HK-2 (cell line): ENCODE measurements around the gene LHX4.

Source experiments
- DNase-seq: peaks from one replicate; pipeline ENCODE4 v3.0.0-alpha.2; 2018; ENCODE audit not compliant: unreplicated experiment

The LHX4 gene

DNA sequence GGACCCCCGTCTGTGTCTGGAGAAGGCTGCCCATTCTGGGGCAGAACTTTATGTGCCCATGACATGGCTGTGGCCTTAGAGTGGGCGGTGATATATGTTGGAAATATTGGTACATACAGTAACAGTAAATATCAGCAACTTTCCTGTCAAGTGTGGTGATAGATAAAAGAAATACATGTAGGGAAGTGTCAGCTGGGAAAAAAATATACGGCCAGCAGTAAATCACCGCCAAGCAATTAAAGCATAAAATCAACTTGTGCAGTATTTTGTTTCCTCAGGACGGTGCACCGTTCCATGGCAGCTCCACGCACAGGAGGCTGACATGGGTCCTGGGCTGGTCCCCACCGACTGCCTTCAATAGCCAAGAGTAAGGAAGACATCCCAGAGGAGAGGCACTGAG is 27.4 kb downstream of the LHX4 start:
- DNase-seq: no peak

DNA sequence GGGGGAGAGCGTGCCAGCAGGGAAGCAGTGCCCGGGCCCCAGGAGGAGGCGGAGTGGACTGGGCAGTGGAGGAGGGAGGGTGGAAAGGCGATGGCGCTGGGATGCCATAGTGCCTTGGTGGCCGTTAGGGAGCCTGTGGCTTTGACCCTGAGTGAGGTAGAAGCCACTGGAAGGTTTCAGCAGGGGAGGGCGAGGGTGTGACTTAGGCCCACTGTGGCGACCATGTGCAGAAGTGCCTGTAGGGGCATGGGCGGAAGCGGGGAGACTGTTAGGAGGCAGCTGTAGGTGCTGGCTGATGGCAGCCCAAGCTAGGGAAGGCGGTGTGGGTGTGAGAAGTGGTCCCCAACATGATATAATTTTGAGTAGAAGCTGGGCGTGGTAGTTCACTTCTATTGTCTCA is 28.2 kb downstream of the LHX4 start:
- DNase-seq: no peak

DNA sequence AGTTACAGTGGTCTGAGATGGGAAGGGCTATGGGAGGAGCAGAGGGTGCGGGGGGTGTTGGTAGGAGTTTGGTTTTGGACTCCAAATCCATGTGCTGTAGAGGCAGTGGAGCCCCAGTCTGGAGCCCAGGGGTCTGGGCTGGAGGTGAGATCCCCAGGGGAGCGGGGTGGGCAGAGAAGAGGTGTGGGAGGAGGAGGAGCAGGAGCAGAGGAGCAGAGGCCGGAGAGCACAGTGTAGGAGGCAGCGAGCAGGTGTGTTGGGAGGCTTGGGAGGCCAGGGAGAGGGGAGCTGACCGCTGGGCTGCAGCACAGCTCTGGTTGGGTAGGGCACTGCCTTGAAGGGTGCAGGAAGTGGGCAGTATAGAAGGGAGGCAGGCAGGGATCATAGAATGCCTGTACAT is 28.9 kb downstream of the LHX4 start:
- no peak for DNase-seq

DNA sequence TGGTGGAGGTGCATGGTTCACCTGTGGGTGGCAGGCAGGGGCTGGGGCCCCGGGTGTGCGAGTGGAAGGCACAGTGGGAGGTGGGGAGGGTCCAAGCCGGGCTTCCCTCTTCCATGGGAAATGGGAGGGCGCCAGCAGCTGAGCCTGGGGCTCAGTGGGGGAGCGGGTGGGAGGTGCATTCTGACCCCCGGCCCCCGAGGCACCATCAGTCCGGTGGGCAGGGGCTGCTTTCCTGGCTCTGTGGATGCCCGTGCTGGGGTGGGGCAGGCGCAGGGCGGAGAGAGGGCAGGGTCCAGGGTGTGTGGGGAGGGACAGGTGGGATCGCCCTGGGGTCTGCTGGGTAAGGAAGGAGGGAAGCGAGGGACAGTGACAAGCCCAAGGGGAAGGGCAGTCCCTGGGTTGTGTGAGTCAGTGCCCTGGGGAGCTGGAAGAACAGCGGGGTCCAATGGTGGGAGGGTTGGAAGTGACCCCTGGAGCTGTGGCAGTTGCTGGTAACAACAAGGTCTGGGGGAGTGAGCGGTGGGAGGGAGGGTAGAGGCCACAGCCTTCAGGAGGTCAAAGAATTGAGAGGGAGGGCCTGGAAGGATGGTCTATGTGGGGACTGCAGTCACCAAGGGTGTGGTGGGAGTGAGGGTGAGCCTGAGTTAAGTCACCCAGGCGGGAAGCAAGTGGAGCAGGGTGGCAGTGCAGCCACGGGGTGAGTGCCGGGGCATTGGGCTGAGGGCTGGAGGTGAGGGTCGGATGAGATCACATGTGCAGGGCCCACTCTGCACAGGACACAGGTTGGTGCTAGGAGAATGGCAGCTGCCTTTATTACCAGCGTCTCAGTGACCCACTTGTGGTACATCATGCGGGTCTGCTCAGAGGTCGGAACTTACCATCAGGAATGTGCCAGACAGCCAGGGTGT is 29.6 kb downstream of the LHX4 start:
- no peak for DNase-seq

DNA sequence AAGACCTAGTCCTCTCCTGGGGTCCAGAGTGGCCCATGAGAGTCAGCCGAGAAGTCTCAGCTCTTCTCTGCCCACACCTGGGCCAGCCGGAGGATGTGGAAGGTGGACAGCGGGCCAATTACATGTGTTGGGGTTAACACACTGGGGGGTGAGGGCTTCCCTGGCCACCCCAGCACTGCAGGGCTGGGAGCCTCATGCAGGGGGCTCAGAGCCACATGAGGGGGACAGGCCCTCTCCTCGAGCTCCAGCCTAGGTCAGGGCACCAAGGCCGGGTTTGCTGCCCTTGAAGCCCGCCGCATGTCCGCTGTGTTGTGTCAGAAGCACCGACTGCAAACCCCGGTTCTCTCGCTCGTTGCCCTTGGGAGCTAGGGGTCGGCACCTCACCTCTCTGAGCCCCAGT is 30.5 kb downstream of the LHX4 start:
- DNase-seq: no peak

DNA sequence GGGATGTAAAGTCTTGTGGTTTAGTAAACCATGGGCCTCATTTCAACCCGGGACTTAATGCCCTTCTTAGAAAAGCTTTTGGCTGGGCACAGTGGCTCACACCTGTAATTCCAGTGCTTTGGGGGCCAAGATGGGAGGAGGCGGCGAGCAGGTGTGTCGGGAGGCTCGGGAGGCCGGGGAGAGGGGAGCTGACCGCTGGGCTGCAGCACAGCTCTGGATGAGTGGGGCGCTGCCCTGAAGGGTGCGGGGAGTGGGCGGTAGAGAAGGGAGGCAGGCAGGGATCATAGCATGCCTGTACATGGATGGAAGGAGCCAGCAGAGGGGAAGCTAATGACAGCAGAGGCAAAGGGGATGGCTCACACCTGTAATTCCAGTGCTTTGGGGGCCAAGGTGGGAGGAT is 31.0 kb downstream of the LHX4 start:
- DNase-seq: no peak

DNA sequence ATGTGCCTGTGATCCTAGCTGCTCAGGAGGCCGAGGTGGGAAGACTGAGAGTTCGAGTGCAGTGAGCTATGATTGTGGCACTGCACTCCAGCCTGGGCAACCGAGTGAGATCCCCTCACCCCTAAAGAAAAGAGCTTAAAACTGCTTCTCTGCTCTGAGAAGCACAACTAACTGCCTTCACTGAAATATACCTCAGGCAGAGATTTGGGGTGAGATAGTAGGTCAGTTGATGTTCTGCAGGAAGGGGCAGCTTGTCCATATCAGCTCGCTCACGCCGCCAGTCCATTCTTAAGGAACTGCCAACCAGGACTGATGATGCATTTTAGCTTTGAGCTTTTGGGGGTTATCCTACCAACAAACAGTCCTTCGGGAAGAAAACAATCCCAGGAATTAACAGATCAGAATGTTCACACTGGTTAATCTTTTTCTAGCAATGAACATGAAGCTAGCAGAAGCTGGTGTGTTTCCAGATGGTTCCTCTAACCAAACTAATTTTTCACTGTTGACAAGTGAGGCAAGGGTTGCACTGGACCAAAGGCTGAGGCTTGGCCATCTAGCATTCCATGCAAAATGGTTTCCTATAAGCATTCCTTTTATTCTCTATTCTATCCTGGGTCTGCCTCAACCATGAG is 31.6 kb downstream of the LHX4 start:
- no peak for DNase-seq

DNA sequence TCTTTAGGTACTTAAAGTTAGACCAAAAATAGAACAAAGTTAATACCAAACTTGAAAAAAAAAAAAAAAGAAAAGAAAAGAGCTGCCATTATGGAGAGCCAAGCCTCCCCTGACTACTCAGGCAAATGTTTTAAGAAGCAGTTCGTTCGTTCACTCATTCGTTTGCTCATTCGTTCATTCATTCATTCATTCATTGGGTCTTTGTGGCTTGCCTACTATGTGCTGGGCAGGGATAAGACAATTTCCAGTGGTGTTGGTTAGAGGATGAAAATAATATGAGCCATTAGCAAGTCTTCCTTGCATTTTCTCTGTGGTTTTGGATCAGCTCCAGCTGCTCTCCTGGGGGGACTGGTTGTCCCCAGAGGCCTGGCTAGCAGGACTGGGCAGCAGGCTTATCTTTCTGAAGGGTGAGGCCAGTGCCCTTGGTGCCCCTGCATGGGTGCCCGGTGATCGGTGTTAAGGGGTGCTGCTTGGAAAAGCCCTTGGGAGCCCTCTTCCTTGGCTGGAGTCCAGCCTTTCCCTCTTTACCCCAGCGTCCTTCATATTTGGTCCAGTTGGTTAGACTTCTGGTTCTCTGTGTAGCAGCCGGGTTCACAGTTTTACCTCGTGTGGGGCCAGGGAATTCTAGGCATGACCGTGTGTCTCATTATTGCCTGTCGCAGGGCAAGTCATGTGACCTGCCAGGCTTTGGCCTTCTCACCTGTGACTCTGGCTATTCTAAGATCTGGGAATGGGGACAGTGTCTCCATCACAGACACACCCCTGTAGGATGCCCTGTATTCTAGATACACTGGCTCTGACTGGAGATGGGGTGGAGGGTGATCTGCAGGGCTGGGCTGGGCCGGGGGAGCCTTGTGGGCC is 32.8 kb downstream of the LHX4 start:
- DNase-seq: no peak

DNA sequence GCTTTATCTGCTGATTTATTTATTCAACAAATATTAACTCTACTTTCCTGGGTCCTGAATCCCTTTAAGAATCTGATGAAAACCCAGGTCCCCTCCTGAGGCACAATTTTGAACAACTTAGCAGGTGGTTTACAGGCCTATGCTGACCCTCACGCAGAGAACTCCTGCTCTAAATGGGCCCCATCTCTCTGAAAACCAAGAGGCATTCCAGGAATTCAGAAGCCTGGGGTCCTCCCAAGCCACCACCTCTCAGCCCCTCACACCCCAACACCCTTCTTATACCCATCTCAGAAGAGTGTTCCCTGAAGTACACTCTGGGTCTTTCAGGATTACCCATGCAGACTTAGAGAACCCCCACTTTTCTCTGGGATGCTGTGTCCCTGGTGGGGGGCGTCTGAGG is 34.5 kb downstream of the LHX4 start:
- DNase-seq: no peak

DNA sequence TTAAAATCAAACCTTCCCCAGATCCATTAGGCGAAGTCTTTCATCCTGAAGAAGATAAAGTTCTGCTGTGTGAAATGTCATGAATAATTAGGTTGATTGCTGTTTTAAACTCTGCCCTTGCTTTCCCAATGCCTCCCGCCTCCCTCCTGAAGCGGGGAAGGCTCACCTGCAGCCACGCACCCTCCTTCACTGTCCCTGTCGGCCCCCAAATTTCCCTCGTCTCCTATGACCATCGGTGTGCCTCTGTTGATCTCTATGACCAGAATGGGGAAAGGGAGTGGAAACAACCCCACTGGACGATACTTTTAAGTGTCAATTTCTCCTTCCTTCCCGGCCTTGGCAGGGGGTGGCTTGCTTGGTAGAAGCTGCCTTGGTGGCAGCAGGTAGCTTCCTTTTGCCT is 35.1 kb downstream of the LHX4 start:
- no peak for DNase-seq

DNA sequence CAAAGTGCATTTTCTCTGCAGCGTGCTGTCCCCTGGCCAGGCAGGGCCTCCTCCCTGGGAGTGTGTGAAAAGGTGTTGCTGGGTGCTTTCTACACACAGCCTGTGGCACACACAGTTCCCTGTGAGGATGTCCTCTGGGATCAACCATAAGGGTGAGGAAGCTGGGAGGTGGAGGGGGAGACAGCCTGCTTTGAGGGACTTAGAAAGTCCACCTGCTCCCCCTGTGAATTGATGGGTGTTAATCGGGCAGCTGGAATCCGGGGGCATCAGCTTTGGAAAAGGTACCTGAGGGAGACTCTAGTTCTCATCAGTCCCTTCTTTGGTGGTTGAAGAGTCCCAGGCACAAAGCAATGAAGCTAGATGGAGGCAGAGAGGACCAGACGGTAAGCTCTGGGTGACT is 35.8 kb downstream of the LHX4 start:
- DNase-seq: no peak

DNA sequence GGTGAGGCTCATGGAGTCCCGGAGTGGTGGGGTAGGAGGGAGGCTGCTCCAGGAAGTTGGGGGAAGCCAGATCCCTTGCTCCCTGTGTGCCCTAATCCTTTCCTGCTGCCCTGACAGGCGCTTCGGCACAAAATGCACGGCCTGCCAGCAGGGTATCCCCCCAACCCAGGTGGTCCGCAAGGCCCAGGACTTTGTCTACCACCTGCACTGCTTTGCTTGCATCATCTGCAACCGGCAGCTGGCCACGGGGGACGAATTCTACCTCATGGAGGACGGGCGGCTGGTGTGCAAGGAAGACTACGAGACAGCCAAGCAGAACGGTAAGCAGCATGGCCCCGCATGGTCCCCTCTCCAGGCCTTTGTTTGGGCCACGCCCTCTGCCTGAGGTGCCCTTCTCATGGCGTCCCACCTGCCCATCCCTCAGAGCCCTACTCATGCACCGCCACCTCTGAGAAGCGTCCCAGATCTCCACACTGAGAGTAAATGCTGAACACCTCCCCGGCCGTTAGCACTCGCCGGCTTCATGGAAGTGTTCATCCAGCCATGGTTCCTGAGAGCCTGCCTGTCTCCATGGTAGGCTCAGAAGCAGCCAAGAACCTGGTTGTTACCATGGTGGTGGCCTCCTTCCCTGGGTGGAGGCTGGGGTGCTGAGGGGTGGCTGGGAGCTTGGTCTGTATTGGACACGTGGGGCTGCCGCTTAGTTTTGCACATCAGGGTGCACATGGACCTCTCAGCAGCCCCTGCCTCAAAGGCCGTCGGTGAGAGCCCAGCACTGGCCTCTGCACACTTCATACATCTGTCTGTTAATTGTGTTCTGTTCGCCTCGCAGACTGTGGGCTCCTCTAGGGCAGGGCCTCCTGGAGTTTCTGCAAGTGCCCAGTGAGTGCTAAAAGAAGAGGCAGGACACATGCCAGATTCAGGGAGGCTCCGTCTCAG is 36.5 kb downstream of the LHX4 start:
- DNase-seq: no peak

DNA sequence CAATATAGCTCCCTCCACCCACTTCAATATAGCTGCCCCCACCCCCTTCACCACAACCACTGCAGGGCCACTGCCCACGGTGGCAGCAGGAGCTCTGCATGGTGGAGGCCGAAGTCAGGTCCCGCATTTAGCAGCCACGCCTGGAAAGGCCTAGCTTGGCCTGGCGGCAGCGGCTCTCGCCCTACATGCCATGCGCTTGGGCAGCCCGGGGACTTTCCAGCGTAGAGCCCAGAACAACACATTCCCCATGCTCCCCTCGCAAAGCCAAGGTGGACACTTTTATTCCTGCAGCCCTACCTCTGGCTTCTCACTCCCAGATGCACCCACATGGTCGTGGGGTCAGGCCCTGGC is 37.1 kb downstream of the LHX4 start:
- DNase-seq: no peak

DNA sequence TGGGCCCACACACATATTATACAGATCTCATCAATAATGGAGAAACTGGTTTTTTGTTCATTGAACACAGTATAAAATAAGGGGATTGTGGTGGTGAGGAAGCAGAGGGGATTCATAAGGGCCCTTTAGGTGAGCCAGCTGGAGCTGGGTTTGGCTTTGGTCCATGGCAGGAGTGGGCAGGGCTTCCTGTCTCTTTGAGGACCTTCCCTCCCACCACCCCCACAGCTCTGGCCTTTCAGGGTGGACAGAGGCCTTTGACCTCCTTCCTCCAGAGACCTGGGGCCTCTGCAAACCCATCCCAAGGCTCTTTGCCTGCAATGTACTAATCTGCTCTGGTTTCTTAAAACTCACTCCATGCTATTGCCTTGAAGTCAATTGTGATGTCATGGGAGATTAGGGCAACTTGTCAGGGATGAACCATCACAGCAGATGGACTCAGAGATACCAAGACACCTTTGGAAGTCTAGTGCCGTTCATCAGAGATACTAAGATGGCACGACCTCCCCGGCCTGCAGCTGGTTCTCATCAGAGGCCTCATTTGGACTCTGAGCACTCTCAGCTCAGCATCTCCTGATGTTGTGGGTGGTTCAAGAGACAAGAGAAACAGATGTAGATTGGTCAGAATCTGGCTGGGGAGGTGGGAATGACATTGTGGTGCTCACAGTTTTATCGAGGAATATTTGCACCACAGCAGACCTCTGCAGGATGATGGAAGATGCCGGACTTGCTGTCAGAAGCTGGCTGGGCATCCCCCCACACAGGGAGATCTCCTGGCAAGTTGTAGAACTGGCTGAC is 37.9 kb downstream of the LHX4 start:
- DNase-seq: no peak

DNA sequence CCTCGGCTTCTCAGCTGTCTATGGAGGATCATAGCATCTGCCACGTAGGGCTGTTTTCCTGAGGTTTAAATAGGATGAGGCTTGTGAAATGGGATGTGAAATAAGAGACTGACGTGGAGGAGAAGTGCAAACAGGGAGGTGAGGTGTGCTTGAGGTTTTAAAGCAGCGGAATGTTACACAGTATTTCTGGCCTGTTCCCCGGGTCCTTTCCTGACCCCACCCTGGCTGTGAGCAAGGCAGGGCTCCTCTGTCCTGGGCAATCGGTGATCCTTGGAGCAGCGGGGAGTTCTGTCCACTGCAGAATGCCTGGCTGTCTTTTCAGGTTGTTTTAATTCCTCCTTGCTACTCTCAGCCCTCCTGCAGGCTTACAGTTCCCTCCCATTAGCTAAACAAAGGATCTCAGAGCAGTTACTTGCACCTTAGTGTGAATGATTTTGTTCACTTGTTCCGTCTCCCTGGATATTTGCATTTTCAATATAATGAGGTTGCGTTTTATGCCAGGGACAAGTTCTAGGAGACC is 38.6 kb downstream of the LHX4 start:
- no peak for DNase-seq

DNA sequence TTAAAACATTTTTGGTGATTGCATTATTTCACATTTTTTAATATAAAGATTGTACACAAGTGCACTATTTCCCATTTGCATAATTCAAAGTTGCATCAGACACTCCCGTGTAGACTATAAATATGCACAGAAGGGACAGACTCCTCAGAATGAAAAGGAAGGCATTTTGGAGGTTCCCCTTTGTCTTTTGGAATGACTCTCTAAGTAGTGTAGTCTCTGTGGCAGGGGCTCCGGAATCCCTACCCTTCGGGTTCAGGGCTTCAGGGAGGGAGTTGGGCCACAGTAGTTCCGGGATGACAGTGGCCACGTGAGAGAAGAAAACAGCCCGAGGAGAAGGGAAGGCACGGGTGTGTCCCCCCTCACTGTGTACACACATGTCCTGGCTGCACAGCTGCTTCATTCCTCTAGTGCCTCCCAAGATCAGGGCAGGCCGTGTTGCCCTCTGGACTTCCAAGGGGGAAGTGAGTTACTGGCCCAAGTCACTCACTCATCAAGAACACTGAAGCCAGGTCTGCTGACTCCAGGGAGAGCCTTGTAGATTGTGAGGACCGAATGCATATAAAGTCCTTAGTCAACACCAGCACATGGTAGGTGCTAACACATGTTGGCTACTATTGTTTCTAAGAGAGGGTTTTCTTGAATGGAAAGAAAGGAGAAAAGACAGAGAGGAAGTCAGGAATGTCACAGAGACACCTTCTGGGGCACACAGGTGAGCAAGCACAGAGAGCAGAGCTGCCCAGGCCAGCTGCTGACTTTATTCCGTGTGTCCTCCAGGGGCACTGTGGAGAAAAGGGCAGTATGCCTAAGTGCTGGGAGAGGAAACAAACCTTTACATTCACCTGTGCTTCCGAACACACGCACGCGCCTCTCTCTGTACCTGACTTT is 39.8 kb downstream of the LHX4 start:
- no peak for DNase-seq

DNA sequence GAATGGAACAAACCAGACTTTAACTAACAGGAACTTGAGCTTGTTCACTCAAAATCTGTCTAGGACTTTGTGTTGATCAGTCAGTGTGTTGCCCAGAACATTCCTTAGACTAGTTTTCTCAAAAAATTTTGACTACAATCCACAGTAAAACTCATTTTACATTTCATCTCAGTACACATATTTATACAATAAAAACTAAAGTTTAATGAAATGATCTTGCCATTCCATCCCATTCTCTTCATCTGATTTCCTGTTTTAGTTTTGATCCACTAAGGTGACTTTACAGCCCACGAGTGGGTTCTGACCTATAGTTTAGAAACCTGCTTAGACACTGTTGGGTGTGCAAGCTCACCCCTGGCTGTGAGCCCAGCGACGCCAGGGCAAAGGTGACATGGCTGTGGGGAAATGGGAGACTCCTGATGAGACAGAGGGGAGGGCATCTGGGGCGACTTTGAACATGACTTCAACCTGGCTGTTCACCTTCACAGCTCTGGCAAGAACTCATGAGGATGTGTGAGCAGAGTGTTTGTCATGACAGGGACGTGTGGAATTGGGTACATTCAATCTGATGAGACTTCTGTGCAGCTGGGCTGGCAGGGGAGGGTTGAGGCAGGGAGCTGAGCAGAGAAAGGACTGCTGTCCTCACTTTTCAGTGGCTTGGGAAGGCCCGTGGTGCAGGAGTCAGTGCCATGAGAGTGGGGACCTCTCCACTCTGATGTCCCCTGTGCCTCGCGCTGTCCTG is 40.6 kb downstream of the LHX4 start:
- DNase-seq: no peak
